ENCODE measurements around the gene OR51A2.

DNA sequence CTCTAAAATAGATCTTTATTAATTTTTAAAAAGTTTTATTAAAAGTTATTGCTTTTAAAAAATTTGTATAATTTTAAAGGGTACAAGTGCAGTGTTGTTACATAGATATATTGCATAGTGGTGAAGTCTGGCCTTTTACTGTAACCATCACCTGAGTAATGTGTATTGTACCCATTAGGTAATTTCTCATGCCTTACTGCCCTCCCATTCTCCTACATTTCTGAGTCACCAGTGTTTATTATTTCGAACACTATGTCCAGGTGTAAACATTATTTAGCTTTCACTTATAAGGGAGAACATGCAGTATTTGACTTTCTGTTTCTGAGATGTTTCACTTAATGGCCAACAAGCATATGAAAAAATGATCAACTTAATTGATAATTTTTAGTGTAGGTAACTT is 33.7 kb downstream of the OR51A2 start:
- TF ChIP-seq, protein P1, sequence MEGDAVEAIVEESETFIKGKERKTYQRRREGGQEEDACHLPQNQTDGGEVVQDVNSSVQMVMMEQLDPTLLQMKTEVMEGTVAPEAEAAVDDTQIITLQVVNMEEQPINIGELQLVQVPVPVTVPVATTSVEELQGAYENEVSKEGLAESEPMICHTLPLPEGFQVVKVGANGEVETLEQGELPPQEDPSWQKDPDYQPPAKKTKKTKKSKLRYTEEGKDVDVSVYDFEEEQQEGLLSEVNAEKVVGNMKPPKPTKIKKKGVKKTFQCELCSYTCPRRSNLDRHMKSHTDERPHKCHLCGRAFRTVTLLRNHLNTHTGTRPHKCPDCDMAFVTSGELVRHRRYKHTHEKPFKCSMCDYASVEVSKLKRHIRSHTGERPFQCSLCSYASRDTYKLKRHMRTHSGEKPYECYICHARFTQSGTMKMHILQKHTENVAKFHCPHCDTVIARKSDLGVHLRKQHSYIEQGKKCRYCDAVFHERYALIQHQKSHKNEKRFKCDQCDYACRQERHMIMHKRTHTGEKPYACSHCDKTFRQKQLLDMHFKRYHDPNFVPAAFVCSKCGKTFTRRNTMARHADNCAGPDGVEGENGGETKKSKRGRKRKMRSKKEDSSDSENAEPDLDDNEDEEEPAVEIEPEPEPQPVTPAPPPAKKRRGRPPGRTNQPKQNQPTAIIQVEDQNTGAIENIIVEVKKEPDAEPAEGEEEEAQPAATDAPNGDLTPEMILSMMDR (IDR thresholded peaks at IDR 0.05; ENCODE audit: low read length), result no peak
- TF ChIP-seq EZH2phosphoT487 (IDR thresholded peaks at IDR 0.05; ENCODE audit: low read length), result no peak
- TF ChIP-seq EZH2 (optimal IDR thresholded peaks at IDR 0.05; ENCODE audit: low read depth, low read length), result no peak
